Ovary (tissue), 9 donors: ENCODE data around the gene ARHGDIA. TPM values are rescaled to one million over a fixed set of nuclear protein-coding genes. Genes with fewer than 3 reads are reported as not detected.
A peak's percentile ranks its signal among the peaks of the same experiment; 100 is the strongest.

Experiments used
- DNase-seq, 5 donors: peaks; one replicate each; pipeline ENCODE4 v3.0.0-alpha.2; 2019 to 2020
- H3K27ac ChIP-seq, 2 donors: fragments of 200-600 bp; one replicate each; pipeline versions ENCODE4 v1.5.1 to v1.8.0; 2019 to 2022
- H3K27me3 ChIP-seq: fragments of 200-600 bp; one replicate; pipeline ENCODE4 v1.8.0; 2022
- H3K36me3 ChIP-seq: fragments of 200-600 bp; sonication (generic); one replicate; pipeline ENCODE4 v1.5.1; 2019
- H3K4me1 ChIP-seq: one replicate; pipeline ENCODE4 v1.8.1; 2013; ENCODE audit warnings: mild to moderate bottlenecking, moderate library complexity; ENCODE audit not compliant: insufficient read depth
- H3K4me3 ChIP-seq: fragments of 200-600 bp; sonication (generic); one replicate; pipeline ENCODE4 v1.5.1; 2017
- H3K9me3 ChIP-seq, 2 donors: fragments of 200-600 bp in 1 of 2; sonication (generic) in 1 of 2; one replicate each; pipeline versions ENCODE4 v1.5.1 to v1.8.1; 2013 to 2019; ENCODE audit warnings: mild to moderate bottlenecking in 1 of 2, moderate library complexity in 1 of 2
- CTCF ChIP-seq, 3 donors: fragments of 450-650 bp in 2 of 3; fragments of 200-600 bp in 1 of 3; IDR thresholded peaks; one replicate each; pipeline versions ENCODE4 v1.5.1 to v1.8.0; 2016 to 2022; ENCODE audit warnings: antibody characterized with exemption in 3 of 3, mild to moderate bottlenecking in 1 of 3
- EP300 ChIP-seq: sonication (generic); formaldehyde crosslinking; IDR thresholded peaks from one replicate; pipeline ENCODE4 v1.6.1; 2017; ENCODE audit warnings: antibody characterized with exemption
- POLR2A ChIP-seq: fragments of 450-650 bp; IDR thresholded peaks from one replicate; pipeline ENCODE4 v1.6.1; 2017; ENCODE audit warnings: antibody characterized with exemption, mild to moderate bottlenecking, moderate library complexity
- WGBS, 3 donors: extraction: QIAGEN DNeasy Blood & Tissue Kit in 1 of 3; methylation state at CpG; one replicate each; pipeline versions ENCODE4 v1.1.5 to v1.1.7; 2013 to 2017; 5-methylcytosine and 5-hydroxymethylcytosine counted together
- intact Hi-C, 4 donors: fragments of 100-400 bp; cut with DNase I; formaldehyde crosslinking; loops; one replicate each; pipeline versions ENCODE4 v1.11.0 to v1.15.1; 2022 to 2023
- polyA plus RNA-seq, 2 donors: library from polyadenylated mRNA; stranded (reverse); fragments of 200-250 nt in 1 of 2; fragments of 350-450 nt in 1 of 2; fragmentation: Illumina TruSeq in 1 of 2; extraction: RNeasy Lipid Tissue Mini Kit (QIAGEN cat#74804) in 1 of 2; gene quantifications; one replicate each; pipeline ENCODE4 v1.2.3, GENCODE V29; 2013 to 2014
- total RNA-seq, 7 donors: library from RNA; depleted of rRNA in 2 of 7; stranded (reverse); fragments of >200 nt in 2 of 7; fragmentation: NEBNext Ultra II Directional in 3 of 7; extraction: Animal tissue kit (Norgen Biotek cat#: 25700) in 3 of 7; gene quantifications; one replicate each; pipeline versions ENCODE4 v1.1.0 to v1.2.4, GENCODE V29; 2016 to 2023
- donor health status: DM: no; HTN: no; CAD: no; lungs with moderate emphysema.
- donor health status: DM: no; HTN: no; CAD: no.
- donor health status: Bipolar disorder and iron deficiency.
- donor health status: DM: yes; HTN: yes; CAD: no.
- donor health status: DM: no; HTN: no; CAD: no.
- donor health status: DM: yes; HTN: yes; CAD: no.

ARHGDIA gene
- total and polyA plus RNA-seq, 9 donors, result 52.0 to 455 (median 293) TPM

DNA sequence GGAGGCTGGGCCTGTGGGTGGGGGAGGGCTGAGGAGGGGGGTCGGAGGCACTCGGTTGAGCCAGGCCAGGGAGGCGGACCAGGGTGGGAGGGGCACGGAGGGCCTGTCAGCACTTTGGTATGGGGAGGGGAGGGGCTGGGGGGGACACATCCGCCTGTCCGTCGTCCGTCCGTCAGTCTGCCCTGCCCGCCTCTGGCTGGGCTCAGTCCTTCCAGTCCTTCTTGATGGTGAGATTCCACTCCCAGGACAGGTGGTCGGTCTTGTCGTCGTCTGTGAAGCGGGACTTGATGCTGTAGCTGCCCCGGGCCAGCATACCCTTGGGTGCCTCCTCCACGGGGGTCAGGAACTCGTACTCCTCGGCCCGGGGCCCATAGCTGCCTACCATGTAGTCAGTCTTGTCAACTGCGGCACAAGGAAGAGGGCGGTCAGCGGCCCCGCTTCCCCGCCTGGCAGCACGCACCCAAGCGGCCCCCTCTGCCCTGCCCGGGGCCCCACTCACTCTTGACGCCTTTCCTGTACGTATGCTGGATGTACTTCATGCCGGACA, 2.4 kb downstream of the ARHGDIA start:
- no peaks in the 10 kb centered on the region for H3K9me3 ChIP-seq
- H3K36me3 ChIP-seq, result no peaks in the 10 kb centered on the region
- H3K27me3 ChIP-seq, result no peaks in the 10 kb centered on the region
- TF ChIP-seq CTCF (IDR thresholded peaks at IDR 0.05) (no peak), EP300 (no peak), POLR2A (no peak)
- intact Hi-C loops, result no loop called here
- DNase-seq, result peak; percentile 61 to 75 (median 62)
- no peak overlapping the region for H3K4me3 ChIP-seq
- H3K27ac ChIP-seq, result peak overlapping the region in 1 of 2 donors; percentile 95
- H3K4me1 ChIP-seq, result peaks cover 12% of the 10 kb centered on the region
- WGBS, 3 donors, result 34 to 37% (median 37%) methylated on average over 29 to 30 of the region's 30 CpGs

DNA sequence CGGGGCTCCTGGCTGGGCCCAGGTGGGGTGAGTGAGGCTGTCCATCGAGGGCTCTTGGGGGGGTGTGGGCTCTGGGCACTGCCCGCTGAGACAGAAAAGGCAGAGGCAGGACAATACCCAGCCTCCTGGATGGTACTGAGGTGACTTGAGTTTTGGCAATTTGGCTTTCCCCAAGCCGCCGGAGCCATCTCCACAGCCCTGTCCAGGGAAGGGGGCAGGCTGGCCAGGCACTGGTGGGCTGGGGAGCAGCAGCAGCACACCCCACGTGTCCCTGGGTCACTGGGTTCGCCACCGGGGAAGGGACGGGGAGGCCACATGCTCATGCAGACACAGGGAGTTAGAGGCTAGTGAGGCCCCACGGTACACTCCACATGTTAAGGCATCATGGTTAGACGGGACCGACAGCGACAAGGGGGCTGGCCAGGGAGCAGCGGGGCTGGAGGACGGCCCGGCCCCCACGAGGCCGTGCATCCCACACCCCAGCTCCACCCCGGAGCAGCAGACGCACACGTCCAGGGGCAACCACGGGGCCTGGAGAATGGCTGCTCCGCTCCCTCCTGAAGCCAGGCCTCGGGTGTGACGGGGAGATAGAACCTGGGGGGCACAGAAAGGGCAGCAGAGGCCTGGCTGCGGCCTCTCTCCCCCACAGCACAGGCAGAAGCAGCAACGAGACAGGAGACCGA, 3.0 kb downstream of the ARHGDIA start:
- peak overlapping the region in 1 of 2 donors; percentile 18 for H3K27ac ChIP-seq
- TF ChIP-seq POLR2A, result no peak
- no peak for TF ChIP-seq CTCF (IDR thresholded peaks at IDR 0.05)
- no peak for TF ChIP-seq EP300
- intact Hi-C loops, result no loop called here
- H3K9me3 ChIP-seq, result no peaks in the 10 kb centered on the region
- H3K4me1 ChIP-seq, result peaks cover 12% of the 10 kb centered on the region
- H3K36me3 ChIP-seq, result no peaks in the 10 kb centered on the region
- peak in 2 of 5 donors; percentile 44 to 55 for DNase-seq
- 35 to 50% (median 35%) methylated on average over 18 to 28 of the region's 28 CpGs for WGBS, 3 donors
- H3K4me3 ChIP-seq, result no peak overlapping the region
- no peaks in the 10 kb centered on the region for H3K27me3 ChIP-seq

DNA sequence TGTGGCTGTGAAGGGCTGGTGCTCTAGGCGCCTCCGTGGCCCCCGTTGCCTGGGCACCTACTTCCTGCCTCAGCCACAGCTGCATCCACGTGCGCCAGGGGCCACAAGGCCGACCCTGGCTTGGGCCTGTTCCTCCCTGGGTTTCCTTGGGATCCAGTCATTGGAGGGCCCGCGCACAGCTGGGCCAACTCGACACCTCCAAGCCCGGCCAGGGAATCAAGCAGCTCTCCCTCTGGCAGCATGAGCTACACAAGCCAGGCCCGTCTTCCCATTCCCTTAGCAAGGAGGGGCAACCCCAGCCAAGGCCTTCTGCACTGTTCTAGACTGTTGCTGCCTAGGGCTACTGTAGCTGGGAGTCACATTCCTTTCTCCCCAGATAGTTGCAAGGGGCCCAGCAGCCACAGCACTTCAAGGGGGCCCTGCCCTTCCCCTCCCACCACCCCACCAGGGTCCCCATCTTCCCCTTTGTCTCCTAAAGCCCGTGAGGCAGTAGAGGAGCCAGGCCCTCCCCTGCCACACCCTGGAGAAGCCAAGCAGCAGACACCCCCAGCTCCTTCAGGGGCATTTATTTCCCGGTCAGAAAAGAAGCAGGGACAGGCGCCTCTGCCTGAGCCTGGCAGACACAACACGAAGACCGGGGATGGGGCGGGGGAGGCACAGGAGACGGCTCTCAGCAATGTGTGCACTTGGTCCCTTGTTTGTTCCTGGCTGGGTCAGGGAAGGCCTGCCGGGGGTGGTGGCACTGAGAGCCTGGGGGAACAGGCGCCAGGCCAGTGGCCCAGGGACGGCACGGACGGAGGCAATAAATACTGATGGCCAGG, 3.8 kb downstream of the ARHGDIA start:
- H3K4me3 ChIP-seq, result no peak overlapping the region
- H3K36me3 ChIP-seq, result no peaks in the 10 kb centered on the region
- no peaks in the 10 kb centered on the region for H3K9me3 ChIP-seq
- intact Hi-C loops, result no loop called here
- 27 to 35% (median 27%) methylated on average over 23 of the region's 23 CpGs for WGBS, 3 donors
- no peak for TF ChIP-seq POLR2A
- no peak for TF ChIP-seq EP300
- TF ChIP-seq CTCF (IDR thresholded peaks at IDR 0.05), result no peak
- peaks cover 10% of the 10 kb centered on the region for H3K4me1 ChIP-seq
- no peak overlapping the region for H3K27ac ChIP-seq
- peak in 4 of 5 donors; percentile 35 to 71 (median 52) for DNase-seq
- no peaks in the 10 kb centered on the region for H3K27me3 ChIP-seq

DNA sequence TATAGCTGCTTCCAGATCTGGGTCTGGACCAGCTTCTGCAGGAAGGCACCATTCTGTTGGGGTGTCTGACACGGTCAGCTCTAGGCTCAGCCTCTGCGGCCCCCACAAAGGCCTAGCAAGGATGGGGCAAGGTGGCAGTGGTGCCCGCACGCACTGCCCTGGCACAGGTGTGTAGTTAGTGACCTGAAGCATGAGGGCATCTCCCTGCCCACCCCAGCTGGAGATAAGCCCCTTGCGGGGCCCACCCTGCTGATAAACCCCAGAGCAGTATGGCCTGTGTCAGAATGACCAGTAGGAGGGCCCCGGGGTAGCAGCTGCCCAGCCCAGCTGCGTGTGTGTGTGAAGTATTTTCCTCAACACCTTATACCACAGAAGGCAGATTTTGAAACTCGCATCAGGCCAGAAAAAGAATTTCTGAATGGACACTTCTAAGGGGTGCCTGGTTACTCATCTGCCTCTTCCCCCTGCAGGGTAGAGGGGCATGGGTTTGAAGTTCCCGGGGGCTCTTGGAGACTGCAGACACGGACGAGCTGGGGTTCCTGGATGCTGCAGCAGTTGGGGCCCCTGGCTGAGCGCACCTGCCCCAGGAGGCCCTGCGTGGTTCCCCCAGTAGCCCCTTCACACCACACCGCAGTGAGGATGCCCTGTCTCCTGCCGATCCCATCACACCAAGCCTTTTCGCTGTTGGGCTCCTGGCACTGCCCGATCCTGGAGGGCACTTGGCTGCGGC, 4.5 kb downstream of the ARHGDIA start:
- 49 to 65% (median 54%) methylated on average over 18 of the region's 18 CpGs for WGBS, 3 donors
- Histone ChIP-seq H3K9me3 (no peaks in the 10 kb centered on the region), H3K4me1 (peaks cover 10% of the 10 kb centered on the region), H3K36me3 (no peaks in the 10 kb centered on the region), H3K27me3 (no peaks in the 10 kb centered on the region), H3K27ac (no peak overlapping the region), H3K4me3 (no peak overlapping the region)
- no peak for DNase-seq
- TF ChIP-seq POLR2A, result no peak
- TF ChIP-seq CTCF (IDR thresholded peaks at IDR 0.05), result no peak
- no peak for TF ChIP-seq EP300
- intact Hi-C loops, result no loop called here
